ENCODE measurements around the gene MAP4K5. TPM values are rescaled to one million over a fixed set of nuclear protein-coding genes. Genes with fewer than 3 reads are reported as not detected.
A peak's percentile ranks its signal among the peaks of the same experiment; 100 is the strongest.

The MAP4K5 gene
- total RNA-seq, 1 donor: 134 TPM

- H3K9me3 ChIP-seq (ENCODE audit: low read depth, low read length): no peaks in the 10 kb centered on the region
- H3K79me2 ChIP-seq (ENCODE audit: insufficient read depth, low read length): peaks cover 38% of the 10 kb centered on the region
- no peak overlapping the region for H2AFZ ChIP-seq (ENCODE audit: low read length)
- no peaks in the 10 kb centered on the region for H3K27me3 ChIP-seq (ENCODE audit: insufficient read depth, low read length)
- no peak overlapping the region for H3K4me2 ChIP-seq (ENCODE audit: insufficient read depth, low read length)
- TF ChIP-seq, protein P1, sequence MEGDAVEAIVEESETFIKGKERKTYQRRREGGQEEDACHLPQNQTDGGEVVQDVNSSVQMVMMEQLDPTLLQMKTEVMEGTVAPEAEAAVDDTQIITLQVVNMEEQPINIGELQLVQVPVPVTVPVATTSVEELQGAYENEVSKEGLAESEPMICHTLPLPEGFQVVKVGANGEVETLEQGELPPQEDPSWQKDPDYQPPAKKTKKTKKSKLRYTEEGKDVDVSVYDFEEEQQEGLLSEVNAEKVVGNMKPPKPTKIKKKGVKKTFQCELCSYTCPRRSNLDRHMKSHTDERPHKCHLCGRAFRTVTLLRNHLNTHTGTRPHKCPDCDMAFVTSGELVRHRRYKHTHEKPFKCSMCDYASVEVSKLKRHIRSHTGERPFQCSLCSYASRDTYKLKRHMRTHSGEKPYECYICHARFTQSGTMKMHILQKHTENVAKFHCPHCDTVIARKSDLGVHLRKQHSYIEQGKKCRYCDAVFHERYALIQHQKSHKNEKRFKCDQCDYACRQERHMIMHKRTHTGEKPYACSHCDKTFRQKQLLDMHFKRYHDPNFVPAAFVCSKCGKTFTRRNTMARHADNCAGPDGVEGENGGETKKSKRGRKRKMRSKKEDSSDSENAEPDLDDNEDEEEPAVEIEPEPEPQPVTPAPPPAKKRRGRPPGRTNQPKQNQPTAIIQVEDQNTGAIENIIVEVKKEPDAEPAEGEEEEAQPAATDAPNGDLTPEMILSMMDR (IDR thresholded peaks at IDR 0.05; ENCODE audit: extremely low read depth, low read depth, low read length): no peak
- DNase-seq (ENCODE audit: insufficient read length, low spot score, missing footprints): peak; percentile 45
- peaks cover 22% of the 10 kb centered on the region for H3K4me1 ChIP-seq (ENCODE audit: insufficient read depth, low read length)
- no peak overlapping the region for H3K27ac ChIP-seq (ENCODE audit: low read depth, low read length)
- no peaks in the 10 kb centered on the region for H4K20me1 ChIP-seq (ENCODE audit: insufficient read depth, low read length)
- no peak overlapping the region for H3K4me3 ChIP-seq (ENCODE audit: insufficient read depth, low read length)
- H3K36me3 ChIP-seq (ENCODE audit: insufficient read depth, low read length): no peaks in the 10 kb centered on the region
Measured at GRCh38 chr14:50533806-50534205, 1.4 kb upstream of the MAP4K5 start.

- DNase-seq (ENCODE audit: insufficient read length, low spot score, missing footprints): no peak
- peaks cover 44% of the 10 kb centered on the region for H3K79me2 ChIP-seq (ENCODE audit: insufficient read depth, low read length)
- TF ChIP-seq, protein P1 (IDR thresholded peaks at IDR 0.05; ENCODE audit: extremely low read depth, low read depth, low read length): no peak
- H3K36me3 ChIP-seq (ENCODE audit: insufficient read depth, low read length): no peaks in the 10 kb centered on the region
- peak overlapping the region; percentile 97 for H2AFZ ChIP-seq (ENCODE audit: low read length)
- H3K27me3 ChIP-seq (ENCODE audit: insufficient read depth, low read length): no peaks in the 10 kb centered on the region
- no peaks in the 10 kb centered on the region for H3K9me3 ChIP-seq (ENCODE audit: low read depth, low read length)
- no peaks in the 10 kb centered on the region for H4K20me1 ChIP-seq (ENCODE audit: insufficient read depth, low read length)
- peak overlapping the region; percentile 85 for H3K4me3 ChIP-seq (ENCODE audit: insufficient read depth, low read length)
- peaks cover 27% of the 10 kb centered on the region for H3K4me1 ChIP-seq (ENCODE audit: insufficient read depth, low read length)
- H3K27ac ChIP-seq (ENCODE audit: low read depth, low read length): no peak overlapping the region
- peak overlapping the region; percentile 96 for H3K4me2 ChIP-seq (ENCODE audit: insufficient read depth, low read length)
Measured at GRCh38 chr14:50533241-50533705, 904 bp upstream of the MAP4K5 start.

DNA sequence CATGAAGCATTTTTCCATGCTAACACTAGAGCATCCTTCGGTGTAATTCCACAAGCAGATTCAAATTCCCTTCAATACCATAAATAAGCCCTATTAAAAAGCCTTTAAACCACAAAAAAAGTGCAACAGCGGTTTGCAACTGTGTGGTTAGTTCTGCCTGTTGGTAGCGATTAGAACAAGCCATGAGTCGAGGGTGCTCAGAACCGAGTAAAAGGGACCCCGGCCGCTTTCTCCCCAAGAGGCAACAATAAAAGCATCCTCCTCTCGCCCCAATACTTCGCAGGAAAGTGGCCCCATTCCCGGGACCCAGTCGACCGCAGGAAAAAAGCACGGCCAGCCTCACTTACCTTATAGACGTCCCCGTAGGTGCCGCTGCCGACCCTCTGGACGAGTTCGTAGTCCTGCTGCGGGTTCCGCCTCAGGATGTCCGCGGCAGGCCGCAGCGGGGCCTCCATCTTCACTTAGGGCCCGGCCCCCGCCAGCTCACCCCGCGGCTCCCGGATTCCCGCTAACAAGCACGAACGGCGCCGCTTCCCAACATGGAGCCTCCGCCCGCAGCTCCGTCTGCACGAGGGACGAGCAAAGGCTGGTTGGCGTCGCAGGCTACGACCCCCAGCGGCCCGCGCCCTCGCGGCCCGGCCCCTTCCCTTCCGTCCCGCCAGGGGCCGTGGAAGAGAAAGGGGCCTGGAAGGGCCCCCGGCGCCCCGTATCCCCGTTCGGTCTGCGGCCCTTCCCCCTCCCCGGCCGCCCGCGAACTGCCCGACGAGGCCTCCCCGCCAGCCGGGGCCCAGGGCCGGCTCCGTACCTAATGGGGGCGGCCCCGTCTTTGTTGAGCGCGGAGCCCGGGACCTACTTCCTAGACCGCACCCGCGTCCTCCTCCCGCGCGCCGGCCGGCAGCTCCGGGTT, 521 bp downstream of the MAP4K5 start:
- DNase-seq (ENCODE audit: insufficient read length, low spot score, missing footprints): peak; percentile 81
- peaks cover 33% of the 10 kb centered on the region for H3K4me1 ChIP-seq (ENCODE audit: insufficient read depth, low read length)
- peak overlapping the region; percentile 87 for H3K4me2 ChIP-seq (ENCODE audit: insufficient read depth, low read length)
- no peaks in the 10 kb centered on the region for H3K36me3 ChIP-seq (ENCODE audit: insufficient read depth, low read length)
- H3K4me3 ChIP-seq (ENCODE audit: insufficient read depth, low read length): peak overlapping the region; percentile 85
- H3K27ac ChIP-seq (ENCODE audit: low read depth, low read length): peak overlapping the region; percentile 86
- TF ChIP-seq, protein P1 (IDR thresholded peaks at IDR 0.05; ENCODE audit: extremely low read depth, low read depth, low read length): no peak
- H2AFZ ChIP-seq (ENCODE audit: low read length): peak overlapping the region; percentile 65
- H3K9me3 ChIP-seq (ENCODE audit: low read depth, low read length): no peaks in the 10 kb centered on the region
- no peaks in the 10 kb centered on the region for H3K27me3 ChIP-seq (ENCODE audit: insufficient read depth, low read length)
- H4K20me1 ChIP-seq (ENCODE audit: insufficient read depth, low read length): peaks cover under 1% of the 10 kb centered on the region
- H3K79me2 ChIP-seq (ENCODE audit: insufficient read depth, low read length): peaks cover 56% of the 10 kb centered on the region

DNA sequence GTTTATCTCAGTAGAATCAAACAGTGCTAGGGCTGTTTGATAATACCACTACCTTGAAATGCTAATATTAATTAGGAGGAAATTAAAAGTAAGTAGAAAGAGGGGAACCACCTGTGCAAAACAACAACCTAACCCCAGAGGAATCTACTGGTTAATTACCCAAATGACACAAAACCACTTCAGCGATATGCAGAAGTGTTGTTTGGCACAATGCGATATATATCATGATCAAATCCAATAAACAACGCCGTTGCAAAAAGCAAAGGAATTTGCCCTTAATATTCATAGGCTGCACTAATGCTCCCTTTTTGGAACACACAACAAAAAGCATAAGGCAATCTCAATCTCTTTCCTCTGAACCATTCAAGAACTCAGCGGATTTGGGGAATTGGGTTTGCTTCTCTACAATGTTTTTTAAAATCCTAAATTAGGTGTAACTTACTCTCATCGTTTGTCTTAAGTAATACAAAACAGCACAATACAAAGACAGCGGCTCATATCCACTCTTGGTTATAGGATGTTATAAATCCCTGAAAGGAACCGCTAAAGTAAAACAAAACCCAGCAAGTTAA, 1.5 kb downstream of the MAP4K5 start:
- peak overlapping the region; percentile 87 for H3K4me2 ChIP-seq (ENCODE audit: insufficient read depth, low read length)
- no peak for DNase-seq (ENCODE audit: insufficient read length, low spot score, missing footprints)
- H3K27me3 ChIP-seq (ENCODE audit: insufficient read depth, low read length): no peaks in the 10 kb centered on the region

More for the DNA sequence above, 1.5 kb downstream of the MAP4K5 start:
- H3K9me3 ChIP-seq (ENCODE audit: low read depth, low read length): no peaks in the 10 kb centered on the region
- peaks cover 66% of the 10 kb centered on the region for H3K79me2 ChIP-seq (ENCODE audit: insufficient read depth, low read length)
- H3K36me3 ChIP-seq (ENCODE audit: insufficient read depth, low read length): no peaks in the 10 kb centered on the region
- peak overlapping the region; percentile 85 for H3K4me3 ChIP-seq (ENCODE audit: insufficient read depth, low read length)
- peak overlapping the region; percentile 86 for H3K27ac ChIP-seq (ENCODE audit: low read depth, low read length)
- peaks cover 33% of the 10 kb centered on the region for H3K4me1 ChIP-seq (ENCODE audit: insufficient read depth, low read length)
- H2AFZ ChIP-seq (ENCODE audit: low read length): no peak overlapping the region
- TF ChIP-seq, protein P1 (IDR thresholded peaks at IDR 0.05; ENCODE audit: extremely low read depth, low read depth, low read length): no peak
- peaks cover 7% of the 10 kb centered on the region for H4K20me1 ChIP-seq (ENCODE audit: insufficient read depth, low read length)

Data from osteoblast (primary cell).